ENCODE data around the gene MR1. TPM values are rescaled to one million over a fixed set of nuclear protein-coding genes. Genes with fewer than 3 reads are reported as not detected.

MR1 gene
- total and polyA plus RNA-seq, 9 of the 15 experiments (the other 6 are each of a cell fraction or from before 2014, with no cell fraction given) = 9.7 to 21.7 (median 15.6) TPM

GRCh38 chr1:181105134-181106021 is 71.6 kb downstream of the MR1 start (continued):
- no peak for TF ChIP-seq ELK3 (CRISPR knock-in tag; IDR thresholded peaks at IDR 0.05)
- TF ChIP-seq RB1 (IDR thresholded peaks at IDR 0.05; ENCODE audit: low read depth) = peak; percentile 90
- peak; percentile 89 for TF ChIP-seq RFX1 (IDR thresholded peaks at IDR 0.05)
- no peak for TF ChIP-seq TBL1XR1 (IDR thresholded peaks at IDR 0.05; ENCODE audit: low read length in 2 of 2)
- peak; percentile 78; the same call in 1 of the 2 replicates for TF ChIP-seq CTBP1 (IDR thresholded peaks at IDR 0.05; ENCODE audit: borderline replicate concordance)
- TF ChIP-seq SIN3A (IDR thresholded peaks at IDR 0.05; ENCODE audit: borderline replicate concordance in 2 of 2, control insufficient read depth in 1 of 2, low read depth in 2 of 2, low read length in 2 of 2) = peak; percentile 46 to 76; a peak in 2 of 4 replicates
- peak; percentile 97 for TF ChIP-seq EGR1 (conservative IDR thresholded peaks at IDR 0.05)
- 0 out of 2 replicates have a peak, but pooled peaks have one; percentile 6 for TF ChIP-seq TAF7 (tag; IDR thresholded peaks at IDR 0.05)
- TF ChIP-seq CCNT2 (IDR thresholded peaks at IDR 0.05; ENCODE audit: borderline replicate concordance, extremely low read depth, insufficient read length, low read depth, low read length) = peak; percentile 89
- TF ChIP-seq USF2 (CRISPR knock-in tag; IDR thresholded peaks at IDR 0.05) = peak; percentile 33; the same call in 1 of the 2 replicates
- TF ChIP-seq DMBX1 (CRISPR knock-in tag; IDR thresholded peaks at IDR 0.05; ENCODE audit: borderline replicate concordance) = peak; percentile 68; the same call in 1 of the 2 replicates
- peak; percentile 86 for TF ChIP-seq CXXC5 (CRISPR knock-in tag; IDR thresholded peaks at IDR 0.05)
- TF ChIP-seq HDAC2 (IDR thresholded peaks at IDR 0.05) = 0 out of 2 replicates have a peak, but pooled peaks have one; percentile 46
- TF ChIP-seq POLR2G (IDR thresholded peaks at IDR 0.05; ENCODE audit: low read depth, low read length) = peak; percentile 95
- TF ChIP-seq FOXM1 (IDR thresholded peaks at IDR 0.05; ENCODE audit: low read depth) = no peak
- TF ChIP-seq FOXM1 (CRISPR knock-in tag; IDR thresholded peaks at IDR 0.05; ENCODE audit: low read depth) = peak; percentile 77; the same call in 1 of the 2 replicates
- TF ChIP-seq BCOR (IDR thresholded peaks at IDR 0.05) = peak; percentile 41; the same call in 1 of the 2 replicates
- no peak for TF ChIP-seq EZH2 (IDR thresholded peaks at IDR 0.05; ENCODE audit: borderline replicate concordance, low read depth, low read length)
- TF ChIP-seq, protein P1, sequence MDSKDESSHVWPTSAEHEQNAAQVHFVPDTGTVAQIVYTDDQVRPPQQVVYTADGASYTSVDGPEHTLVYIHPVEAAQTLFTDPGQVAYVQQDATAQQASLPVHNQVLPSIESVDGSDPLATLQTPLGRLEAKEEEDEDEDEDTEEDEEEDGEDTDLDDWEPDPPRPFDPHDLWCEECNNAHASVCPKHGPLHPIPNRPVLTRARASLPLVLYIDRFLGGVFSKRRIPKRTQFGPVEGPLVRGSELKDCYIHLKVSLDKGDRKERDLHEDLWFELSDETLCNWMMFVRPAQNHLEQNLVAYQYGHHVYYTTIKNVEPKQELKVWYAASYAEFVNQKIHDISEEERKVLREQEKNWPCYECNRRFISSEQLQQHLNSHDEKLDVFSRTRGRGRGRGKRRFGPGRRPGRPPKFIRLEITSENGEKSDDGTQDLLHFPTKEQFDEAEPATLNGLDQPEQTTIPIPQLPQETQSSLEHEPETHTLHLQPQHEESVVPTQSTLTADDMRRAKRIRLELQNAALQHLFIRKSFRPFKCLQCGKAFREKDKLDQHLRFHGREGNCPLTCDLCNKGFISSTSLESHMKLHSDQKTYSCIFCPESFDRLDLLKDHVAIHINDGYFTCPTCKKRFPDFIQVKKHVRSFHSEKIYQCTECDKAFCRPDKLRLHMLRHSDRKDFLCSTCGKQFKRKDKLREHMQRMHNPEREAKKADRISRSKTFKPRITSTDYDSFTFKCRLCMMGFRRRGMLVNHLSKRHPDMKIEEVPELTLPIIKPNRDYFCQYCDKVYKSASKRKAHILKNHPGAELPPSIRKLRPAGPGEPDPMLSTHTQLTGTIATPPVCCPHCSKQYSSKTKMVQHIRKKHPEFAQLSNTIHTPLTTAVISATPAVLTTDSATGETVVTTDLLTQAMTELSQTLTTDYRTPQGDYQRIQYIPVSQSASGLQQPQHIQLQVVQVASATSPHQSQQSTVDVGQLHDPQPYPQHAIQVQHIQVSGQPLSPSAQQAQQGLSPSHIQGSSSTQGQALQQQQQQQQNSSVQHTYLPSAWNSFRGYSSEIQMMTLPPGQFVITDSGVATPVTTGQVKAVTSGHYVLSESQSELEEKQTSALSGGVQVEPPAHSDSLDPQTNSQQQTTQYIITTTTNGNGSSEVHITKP (IDR thresholded peaks at IDR 0.05; ENCODE audit: partially characterized antibody) = peak; percentile 23
- no peak for TF ChIP-seq TFAM (CRISPR knock-in tag; conservative IDR thresholded peaks at IDR 0.05)
- peak; percentile 59; the same call in 1 of the 2 replicates for TF ChIP-seq ERF (CRISPR knock-in tag; IDR thresholded peaks at IDR 0.05)
- 0 out of 2 replicates have a peak, but pooled peaks have one; percentile 23 for TF ChIP-seq DIDO1 (tag; IDR thresholded peaks at IDR 0.05; ENCODE audit: low read depth)
